AG10803 (cell line): ENCODE data around the gene MARCHF5.

Source experiments
- DNase-seq: peaks from one replicate; pipeline ENCODE4 v3.0.0; 2010; ENCODE audit warnings: low read depth
- H3K4me3 ChIP-seq: 2 replicates; pipeline ENCODE4 v1.5.1; 2011; ENCODE audit warnings: mild to moderate bottlenecking, low read length, control low read depth
- TF ChIP-seq, protein P1 (sequence below): conservative IDR thresholded peaks from 2 replicates; pipeline ENCODE4 v1.5.1; 2011; ENCODE audit warnings: mild to moderate bottlenecking, low read length, control low read depth, inconsistent platforms

MARCHF5 gene

DNA sequence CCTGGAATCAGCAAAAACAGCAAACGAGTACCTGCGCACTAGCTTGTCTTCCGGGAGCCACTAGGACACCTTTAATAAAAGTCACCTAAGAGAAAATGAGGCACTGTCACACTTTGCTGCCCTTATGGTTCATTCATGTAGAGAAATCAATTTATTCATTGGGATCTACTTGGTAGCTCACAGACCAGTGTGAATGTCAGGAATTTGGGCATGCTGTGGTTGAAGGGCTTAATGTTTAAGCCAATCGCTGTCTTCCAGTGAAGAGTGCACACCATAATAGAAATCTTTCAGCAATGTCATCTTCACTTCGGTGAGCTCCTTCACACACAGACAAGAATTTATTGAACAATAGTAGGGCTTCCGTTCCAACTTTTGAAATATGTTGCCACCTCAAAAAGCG lies 65.1 kb downstream of the MARCHF5 start:
- DNase-seq = no peak
- TF ChIP-seq, protein P1, sequence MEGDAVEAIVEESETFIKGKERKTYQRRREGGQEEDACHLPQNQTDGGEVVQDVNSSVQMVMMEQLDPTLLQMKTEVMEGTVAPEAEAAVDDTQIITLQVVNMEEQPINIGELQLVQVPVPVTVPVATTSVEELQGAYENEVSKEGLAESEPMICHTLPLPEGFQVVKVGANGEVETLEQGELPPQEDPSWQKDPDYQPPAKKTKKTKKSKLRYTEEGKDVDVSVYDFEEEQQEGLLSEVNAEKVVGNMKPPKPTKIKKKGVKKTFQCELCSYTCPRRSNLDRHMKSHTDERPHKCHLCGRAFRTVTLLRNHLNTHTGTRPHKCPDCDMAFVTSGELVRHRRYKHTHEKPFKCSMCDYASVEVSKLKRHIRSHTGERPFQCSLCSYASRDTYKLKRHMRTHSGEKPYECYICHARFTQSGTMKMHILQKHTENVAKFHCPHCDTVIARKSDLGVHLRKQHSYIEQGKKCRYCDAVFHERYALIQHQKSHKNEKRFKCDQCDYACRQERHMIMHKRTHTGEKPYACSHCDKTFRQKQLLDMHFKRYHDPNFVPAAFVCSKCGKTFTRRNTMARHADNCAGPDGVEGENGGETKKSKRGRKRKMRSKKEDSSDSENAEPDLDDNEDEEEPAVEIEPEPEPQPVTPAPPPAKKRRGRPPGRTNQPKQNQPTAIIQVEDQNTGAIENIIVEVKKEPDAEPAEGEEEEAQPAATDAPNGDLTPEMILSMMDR = no peak
- H3K4me3 ChIP-seq = no peak overlapping the region

DNA sequence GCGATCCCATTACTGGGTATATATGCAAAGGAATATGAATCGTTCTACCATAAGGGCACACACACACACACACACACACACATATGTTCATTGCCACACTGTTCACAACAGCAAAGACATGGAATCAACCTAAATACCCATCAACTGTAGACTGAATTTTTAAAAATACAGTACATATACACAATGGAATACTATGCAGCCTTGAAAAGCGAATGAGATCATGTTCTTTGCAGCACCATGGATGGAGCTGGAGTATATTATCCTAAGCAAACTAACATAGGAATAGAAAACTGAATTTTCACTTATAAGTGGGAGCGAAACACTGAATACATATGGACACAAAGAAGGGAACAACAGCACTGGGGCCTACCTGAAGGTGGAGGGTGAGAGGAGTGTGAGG lies 72.5 kb downstream of the MARCHF5 start:
- no peak overlapping the region for H3K4me3 ChIP-seq
- no peak for DNase-seq
- TF ChIP-seq, protein P1 = no peak

DNA sequence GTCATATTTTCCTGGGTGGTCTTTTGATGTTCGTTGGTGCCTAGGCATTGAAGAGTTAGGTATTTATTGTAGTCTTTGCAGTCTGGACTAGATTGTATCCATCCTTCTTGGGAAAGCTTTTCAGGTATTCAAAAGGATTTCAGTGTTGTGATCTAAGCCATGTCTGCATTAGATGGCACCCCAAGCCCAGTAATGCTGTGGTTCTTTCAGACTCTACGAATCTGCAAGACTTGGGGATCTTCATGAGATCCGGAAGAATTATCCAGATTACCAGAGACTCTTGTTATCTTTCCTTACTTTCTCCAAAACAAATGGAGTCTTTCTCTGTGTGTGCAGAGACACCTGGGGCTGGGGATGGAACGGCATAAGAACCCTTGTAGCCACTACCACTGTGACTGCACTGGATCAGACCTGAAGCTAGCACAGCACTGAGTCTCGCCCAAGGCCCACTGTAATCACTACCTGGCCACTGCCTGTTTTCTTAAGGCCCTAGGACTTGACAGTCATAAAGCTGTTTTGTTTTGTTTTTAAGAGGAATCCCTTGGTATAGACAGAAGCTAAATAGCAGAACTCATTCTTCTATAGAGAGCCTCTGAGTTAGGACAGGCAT lies 75.5 kb downstream of the MARCHF5 start:
- H3K4me3 ChIP-seq = no peak overlapping the region
- TF ChIP-seq, protein P1 = no peak
- DNase-seq = no peak

DNA sequence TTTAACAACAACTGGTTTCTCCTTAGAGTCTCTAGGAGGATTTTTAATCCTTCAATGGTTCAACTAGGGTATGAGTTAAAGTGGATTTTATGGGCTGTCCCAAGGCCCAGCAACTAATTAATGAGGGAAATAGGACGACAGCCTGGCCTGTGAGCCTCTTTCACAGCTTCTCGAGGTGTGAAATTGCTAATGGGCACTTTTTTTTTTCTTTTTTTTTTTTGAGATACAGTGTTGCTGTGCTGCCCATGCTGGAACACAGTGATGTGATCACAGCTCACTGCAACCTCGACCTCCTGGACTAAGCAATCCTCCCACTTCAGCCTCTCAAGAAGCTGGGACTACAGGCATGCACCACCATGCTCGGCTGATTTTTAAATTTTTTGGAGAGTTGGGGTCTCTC lies 87.0 kb downstream of the MARCHF5 start:
- TF ChIP-seq, protein P1 = no peak
- no peak overlapping the region for H3K4me3 ChIP-seq
- no peak for DNase-seq

DNA sequence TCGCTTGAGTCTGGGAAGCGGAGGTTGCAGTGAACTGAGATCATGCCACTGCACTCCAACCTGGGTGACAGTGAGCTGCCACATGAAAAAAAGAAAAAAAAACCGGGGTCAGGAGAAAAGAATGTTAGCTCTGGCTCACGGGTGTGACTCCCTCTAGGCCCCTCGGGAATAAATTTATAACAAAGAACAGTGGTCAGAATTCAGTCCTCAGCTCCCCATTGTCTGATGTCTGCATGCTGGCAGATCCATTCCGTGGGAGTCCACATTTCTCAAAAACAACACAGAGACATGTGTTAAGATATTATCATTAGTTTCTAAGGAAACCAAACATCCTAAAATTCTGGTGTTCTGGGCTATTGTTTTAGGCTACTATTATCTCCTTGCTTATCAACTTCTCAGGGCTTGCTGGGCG lies 90.6 kb downstream of the MARCHF5 start:
- no peak for DNase-seq

DNA sequence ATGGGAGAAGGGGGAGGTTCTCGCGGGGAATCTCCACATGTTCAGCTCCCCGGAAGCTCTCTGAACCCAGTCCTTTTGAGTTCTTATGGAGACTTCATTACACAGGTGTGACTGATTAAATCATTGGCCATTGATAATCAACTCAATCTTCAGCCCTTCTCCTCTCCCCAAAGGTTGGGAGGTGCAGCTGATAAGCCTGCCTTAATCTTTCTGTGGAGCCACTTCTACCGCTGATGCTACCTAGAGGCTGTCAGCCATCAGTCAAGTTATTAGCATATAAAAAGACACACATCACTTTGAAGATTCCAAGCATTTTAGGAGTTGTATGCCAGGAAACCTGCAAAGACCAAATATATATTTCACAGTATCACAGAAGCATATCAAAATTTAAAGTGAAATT lies 91.7 kb downstream of the MARCHF5 start:
- no peak for DNase-seq
- H3K4me3 ChIP-seq = no peak overlapping the region
- TF ChIP-seq, protein P1 = no peak

More for the DNA sequence above, 90.6 kb downstream of the MARCHF5 start:
- TF ChIP-seq, protein P1 = no peak
- H3K4me3 ChIP-seq = no peak overlapping the region

DNA sequence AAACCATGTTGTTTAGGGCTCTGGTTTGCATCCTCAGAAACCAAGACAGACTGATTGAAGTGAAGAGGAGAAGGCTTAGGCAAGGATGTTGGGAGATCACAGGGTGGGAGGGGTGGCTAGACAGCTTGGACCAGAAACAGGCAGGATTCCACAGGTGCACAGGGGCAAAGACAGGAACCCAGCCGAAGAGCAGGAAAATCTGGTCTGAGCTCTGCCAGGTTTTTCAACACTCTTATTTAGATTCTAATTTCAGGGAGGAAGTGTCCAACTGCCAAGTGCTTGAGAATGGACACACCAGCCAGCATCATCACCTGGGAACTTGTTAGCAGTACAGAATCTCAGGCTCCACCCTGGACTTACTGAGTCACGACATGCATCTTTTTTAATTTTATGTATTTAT lies 93.8 kb downstream of the MARCHF5 start:
- TF ChIP-seq, protein P1 = no peak
- no peak for DNase-seq
- H3K4me3 ChIP-seq = no peak overlapping the region
